Activated CD8-positive, alpha-beta T cell treated with anti-CD3 and anti-CD28 coated beads for 36 hours (primary cell): ENCODE measurements around the gene STAB2. TPM values are rescaled to one million over a fixed set of nuclear protein-coding genes. Genes with fewer than 3 reads are reported as not detected.

Experiments
- ATAC-seq: fragments of 200-7000 bp; cut with Tn5 transposase; one replicate; pipeline ENCODE4 v1.10.0; 2021; ENCODE audit warnings: mild to moderate bottlenecking, moderate library complexity
- CTCF ChIA-PET: fragments of 350-600 bp; sonication (Branson Sonifier 250); formaldehyde crosslinking; loops from one replicate; lab custom pipeline; 2021; ENCODE audit warnings: antibody characterized with exemption; lab: Charles Lee
- POLR2A ChIA-PET: fragments of 350-600 bp; sonication (Branson Sonifier 250); formaldehyde crosslinking; loops from one replicate; lab custom pipeline; 2021; ENCODE audit warnings: antibody characterized with exemption; lab: Charles Lee
- DNase-seq: peaks from one replicate; pipeline ENCODE4 v3.0.0-alpha.2; 2020
- H3K27ac Mint-ChIP-seq: one replicate; pipeline ENCODE4 v1.8.0; 2021; ENCODE audit warnings: mild to moderate bottlenecking, mixed read lengths
- H3K27me3 Mint-ChIP-seq: one replicate; pipeline ENCODE4 v1.8.0; 2021; ENCODE audit warnings: mixed read lengths
- H3K36me3 Mint-ChIP-seq: one replicate; pipeline ENCODE4 v1.8.0; 2021; ENCODE audit warnings: low read depth, mixed read lengths
- H3K4me1 Mint-ChIP-seq: one replicate; pipeline ENCODE4 v1.8.0; 2021; ENCODE audit warnings: low read depth, mixed read lengths
- H3K4me3 Mint-ChIP-seq: one replicate; pipeline ENCODE4 v1.8.0; 2021; ENCODE audit warnings: mild to moderate bottlenecking, moderate library complexity, mixed read lengths
- H3K9me3 Mint-ChIP-seq: one replicate; pipeline ENCODE4 v1.8.0; 2021; ENCODE audit warnings: mixed read lengths
- intact Hi-C: fragments of 100-400 bp; cut with micrococcal nuclease; formaldehyde crosslinking; loops from one replicate; pipeline ENCODE4 v1.10.0; 2022
- total RNA-seq, 2 experiments: library from RNA; stranded (reverse); gene quantifications; one replicate each; pipeline ENCODE4 v1.2.3, GENCODE V29; 2021
- TF ChIP-seq, protein P1 (sequence below): fragments of 200-600 bp; IDR thresholded peaks from one replicate; pipeline ENCODE4 v1.8.0; 2022; ENCODE audit warnings: antibody characterized with exemption, mild to moderate bottlenecking

Gene STAB2
- total RNA-seq, 2 experiments from 2014 or later: not detected

GRCh38 chr12:103772367-103773108 lies 185.5 kb downstream of the STAB2 start:
- DNase-seq (no peak), ATAC-seq (no peak)
- Mint-ChIP-seq H3K4me1 (no peaks in the 10 kb centered on the region), H3K9me3 (no peaks in the 10 kb centered on the region), H3K27ac (no peak overlapping the region), H3K36me3 (peaks cover 12% of the 10 kb centered on the region), H3K27me3 (no peaks in the 10 kb centered on the region), H3K4me3 (no peak overlapping the region)
- intact Hi-C loops: no loop called here
- TF ChIP-seq, protein P1, sequence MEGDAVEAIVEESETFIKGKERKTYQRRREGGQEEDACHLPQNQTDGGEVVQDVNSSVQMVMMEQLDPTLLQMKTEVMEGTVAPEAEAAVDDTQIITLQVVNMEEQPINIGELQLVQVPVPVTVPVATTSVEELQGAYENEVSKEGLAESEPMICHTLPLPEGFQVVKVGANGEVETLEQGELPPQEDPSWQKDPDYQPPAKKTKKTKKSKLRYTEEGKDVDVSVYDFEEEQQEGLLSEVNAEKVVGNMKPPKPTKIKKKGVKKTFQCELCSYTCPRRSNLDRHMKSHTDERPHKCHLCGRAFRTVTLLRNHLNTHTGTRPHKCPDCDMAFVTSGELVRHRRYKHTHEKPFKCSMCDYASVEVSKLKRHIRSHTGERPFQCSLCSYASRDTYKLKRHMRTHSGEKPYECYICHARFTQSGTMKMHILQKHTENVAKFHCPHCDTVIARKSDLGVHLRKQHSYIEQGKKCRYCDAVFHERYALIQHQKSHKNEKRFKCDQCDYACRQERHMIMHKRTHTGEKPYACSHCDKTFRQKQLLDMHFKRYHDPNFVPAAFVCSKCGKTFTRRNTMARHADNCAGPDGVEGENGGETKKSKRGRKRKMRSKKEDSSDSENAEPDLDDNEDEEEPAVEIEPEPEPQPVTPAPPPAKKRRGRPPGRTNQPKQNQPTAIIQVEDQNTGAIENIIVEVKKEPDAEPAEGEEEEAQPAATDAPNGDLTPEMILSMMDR: no peak
- ChIA-PET CTCF (interaction anchor here (1.5 kb wide), 1 partner anchor 79 kb away, joined by 3 read pairs; no protein-coding TSS in a partner anchor), POLR2A (no interaction called here)

DNA sequence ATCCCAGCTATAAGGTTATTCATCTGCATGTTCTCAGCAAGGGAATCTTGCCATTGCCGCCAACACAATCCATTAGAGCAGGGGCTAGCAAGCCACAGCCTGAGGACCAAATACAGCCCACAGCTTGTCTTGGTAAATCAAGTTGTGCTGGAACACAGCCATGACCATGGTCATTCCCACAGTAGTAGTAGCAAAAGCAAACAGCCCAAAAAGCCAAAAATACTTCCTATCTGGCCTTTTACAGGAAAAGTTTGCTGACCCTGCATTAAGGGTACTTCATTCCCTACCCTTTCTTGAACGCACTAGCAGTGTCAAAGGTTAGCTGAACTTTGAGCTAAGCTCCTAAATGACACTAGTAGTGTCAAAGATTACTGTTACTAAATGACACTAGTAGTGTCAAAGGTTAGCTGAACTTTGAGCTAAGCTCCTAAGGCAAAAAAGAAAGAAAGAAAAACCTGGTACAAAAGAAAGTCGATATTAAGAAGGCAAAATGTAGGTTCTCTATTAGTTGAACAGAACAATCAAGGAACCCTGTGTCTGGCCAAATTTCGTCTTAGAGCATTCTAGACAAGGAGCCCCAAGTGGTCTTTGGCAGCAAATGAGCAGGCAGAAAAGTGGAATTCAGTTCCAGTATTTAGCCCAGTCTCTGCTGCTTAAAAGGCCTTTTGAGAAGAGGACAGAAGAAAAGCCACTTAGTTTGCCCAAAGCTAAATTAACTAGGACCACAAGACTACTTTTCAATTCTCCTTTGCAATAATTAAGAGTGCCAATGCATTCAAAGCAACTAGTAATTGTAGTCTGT lies 186.2 kb downstream of the STAB2 start:
- ATAC-seq (no peak), DNase-seq (no peak)
- Mint-ChIP-seq H3K27ac (no peak overlapping the region), H3K4me3 (no peak overlapping the region), H3K9me3 (no peaks in the 10 kb centered on the region), H3K4me1 (no peaks in the 10 kb centered on the region), H3K36me3 (peaks cover 16% of the 10 kb centered on the region), H3K27me3 (no peaks in the 10 kb centered on the region)
- TF ChIP-seq, protein P1: no peak
- ChIA-PET POLR2A (no interaction called here), CTCF (interaction anchor here (1.5 kb wide), 1 partner anchor 78 kb away, joined by 3 read pairs; no protein-coding TSS in a partner anchor)
- intact Hi-C loops: no loop called here

- Mint-ChIP-seq H3K4me1 (no peaks in the 10 kb centered on the region), H3K4me3 (no peak overlapping the region), H3K9me3 (no peaks in the 10 kb centered on the region), H3K27ac (no peak overlapping the region), H3K36me3 (peaks cover 26% of the 10 kb centered on the region), H3K27me3 (no peaks in the 10 kb centered on the region)
- ATAC-seq (no peak), DNase-seq (no peak)
- ChIA-PET CTCF (no interaction called here), POLR2A (no interaction called here)
- TF ChIP-seq, protein P1: no peak
- intact Hi-C loops: no loop called here
Measured at GRCh38 chr12:103774977-103775560, 188.0 kb downstream of the STAB2 start.

- ATAC-seq: no peak
- Mint-ChIP-seq H3K9me3 (no peaks in the 10 kb centered on the region), H3K4me3 (no peak overlapping the region), H3K36me3 (peaks cover 33% of the 10 kb centered on the region), H3K4me1 (no peaks in the 10 kb centered on the region), H3K27ac (no peak overlapping the region), H3K27me3 (no peaks in the 10 kb centered on the region)
- intact Hi-C loops: no loop called here
- no peak for DNase-seq
- TF ChIP-seq, protein P1: no peak
- POLR2A ChIA-PET: no interaction called here
- CTCF ChIA-PET: no interaction called here
Measured at GRCh38 chr12:103778781-103779180, 191.7 kb downstream of the STAB2 start.
